ENCODE results near the gene PBX4.

GRCh38 chr19:19626516-19627472 is 8.3 kb upstream of the PBX4 start:
- TF ChIP-seq CTCF (IDR thresholded peaks at IDR 0.05; ENCODE audit: low read length): no peak
- TF ChIP-seq EZH2 (IDR thresholded peaks at IDR 0.05; ENCODE audit: borderline replicate concordance, low read length): no peak

All from OCI-LY1 (cell line).